Activated T-helper 9 cell treated with anti-CD3 and anti-CD28 coated beads, Interleukin-2, amount 50 U/mL, for 16 hours (primary cell): ENCODE measurements around the gene HLA-A.

ENCODE experiments used
- DNase-seq: peaks from one replicate; pipeline ENCODE4 v3.0.0-alpha.2; 2020; ENCODE audit warnings: low read depth

The HLA-A gene

GRCh38 chr6:29989211-29989610 lies 46.9 kb downstream of the HLA-A start:
- no peak for DNase-seq

- no peak for DNase-seq
Measured at GRCh38 chr6:29990931-29991330, 48.6 kb downstream of the HLA-A start.

- DNase-seq = no peak
Measured at GRCh38 chr6:29992807-29993206, 50.5 kb downstream of the HLA-A start.

GRCh38 chr6:29994826-29995225 lies 52.5 kb downstream of the HLA-A start:
- no peak for DNase-seq

GRCh38 chr6:29995340-29995777 lies 53.0 kb downstream of the HLA-A start:
- no peak for DNase-seq
